Esophagus squamous epithelium (tissue), 5 donors: ENCODE data around the gene ELMO1. TPM values are rescaled to one million over a fixed set of nuclear protein-coding genes. Genes with fewer than 3 reads are reported as not detected.

ENCODE experiments used
- DNase-seq: peaks from one replicate; lab custom pipeline; 2025; lab: John Stamatoyannopoulos, UW
- H3K27ac ChIP-seq, 4 donors: fragments of 200-600 bp; sonication (generic); one replicate each; pipeline ENCODE4 v1.5.1; 2016 to 2019; ENCODE audit warnings: mild to moderate bottlenecking in 1 of 4
- H3K27me3 ChIP-seq, 4 donors: fragments of 200-600 bp; sonication (generic); 1 replicate in 3 of 4; 2 replicates in 1 of 4; pipeline versions ENCODE4 v1.5.1 to v1.6.0; 2017 to 2021; ENCODE audit warnings: antibody characterized with exemption in 1 of 4
- H3K36me3 ChIP-seq, 3 donors: fragments of 200-600 bp; sonication (generic); one replicate each; pipeline ENCODE4 v1.5.1; 2016 to 2019
- H3K4me1 ChIP-seq, 3 donors: fragments of 200-600 bp; sonication (generic); one replicate each; pipeline ENCODE4 v1.5.1; 2017 to 2019
- H3K4me3 ChIP-seq, 4 donors: fragments of 200-600 bp; sonication (generic); 1 replicate in 3 of 4; 2 replicates in 1 of 4; pipeline ENCODE4 v1.5.1; 2016 to 2019; ENCODE audit warnings: mild to moderate bottlenecking in 2 of 4, moderate library complexity in 1 of 4
- H3K9me3 ChIP-seq, 3 donors: fragments of 200-600 bp; sonication (generic); one replicate each; pipeline ENCODE4 v1.5.1; 2016 to 2019
- CTCF ChIP-seq, 6 experiments: fragments of 450-650 bp in 4 of 6; fragments of 200-600 bp in 2 of 6; sonication (generic) in 2 of 6; IDR thresholded peaks; one replicate each; pipeline ENCODE4 v1.5.1; 2016 to 2019; ENCODE audit warnings: antibody characterized with exemption in 6 of 6, mild to moderate bottlenecking in 4 of 6, moderate library complexity in 4 of 6
- POLR2A ChIP-seq, 4 donors: fragments of 450-650 bp; IDR thresholded peaks; one replicate each; pipeline ENCODE4 v1.6.1; 2017; ENCODE audit warnings: antibody characterized with exemption in 4 of 4, mild to moderate bottlenecking in 4 of 4, moderate library complexity in 3 of 4
- WGBS, 2 donors: methylation state at CpG; one replicate each; pipeline ENCODE4 v1.1.5; 2018; 5-methylcytosine and 5-hydroxymethylcytosine counted together
- intact Hi-C: fragments of 100-400 bp; cut with DNase I; formaldehyde crosslinking; loops from one replicate; pipeline ENCODE4 v1.15.0; 2022
- total RNA-seq, 4 donors: library from RNA; depleted of rRNA; stranded (reverse); fragments of >200 nt; gene quantifications; one replicate each; pipeline ENCODE4 v1.1.0, GENCODE V29; 2016
- donor health status: DM: yes; HTN: yes; CAD: no.

Gene ELMO1
- total RNA-seq, 4 donors from 2014 or later, result 0.68 to 36.6 (median 11.8) TPM

GRCh38 chr7:37480041-37481031, 31.7 kb upstream of the ELMO1 start:
- intact Hi-C loops, result no loop called here
- peak overlapping the region in 3 of 4 donors; percentile 25 to 55 (median 31) for H3K27ac ChIP-seq
- WGBS, 2 donors, result 50 to 63% methylated on average over 10 to 11 of the region's 11 CpGs

DNA sequence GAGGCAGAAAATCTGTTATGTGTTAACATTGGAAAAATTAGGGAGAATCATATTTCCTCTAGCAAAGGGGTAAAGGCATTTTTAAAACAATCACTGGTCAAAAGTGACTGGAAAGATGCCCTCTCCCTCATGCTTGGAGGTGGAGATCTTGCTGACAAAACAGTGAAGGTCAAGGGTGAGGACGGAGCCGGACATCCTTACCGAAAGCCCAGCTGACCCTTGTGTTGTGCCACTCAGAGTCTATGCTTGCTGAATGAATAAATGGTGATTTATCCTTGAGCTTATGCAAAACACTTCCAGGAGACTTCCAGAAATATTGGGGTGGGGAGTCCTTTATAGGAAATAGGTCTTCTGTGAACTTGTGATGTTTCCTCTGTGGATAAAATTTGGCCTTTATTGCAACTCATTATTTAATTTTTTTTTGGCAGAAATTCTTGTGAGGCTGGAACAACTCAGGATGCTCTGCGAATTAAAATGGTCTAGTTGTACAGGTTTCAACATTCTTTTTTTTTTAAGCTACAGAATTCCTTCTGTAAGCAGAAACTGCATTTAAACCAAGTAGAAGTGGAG, 28.3 kb upstream of the ELMO1 start:
- intact Hi-C loops, result no loop called here
- 52 to 56% methylated on average over 4 of the region's 4 CpGs for WGBS, 2 donors

More at GRCh38 chr7:37480041-37481031, 31.7 kb upstream of the ELMO1 start:
- Histone ChIP-seq H3K9me3 (no peaks in the 10 kb centered on the region), H3K27me3 (no peaks in the 10 kb centered on the region), H3K36me3 (no peaks in the 10 kb centered on the region), H3K4me3 (no peak overlapping the region), H3K4me1 (peaks cover 0 to 4% (median 0%) of the 10 kb centered on the region in 3 donors)
- TF ChIP-seq CTCF (IDR thresholded peaks at IDR 0.05), result no peak
- no peak for TF ChIP-seq POLR2A (IDR thresholded peaks at IDR 0.05)
- DNase-seq, result no peak

DNA sequence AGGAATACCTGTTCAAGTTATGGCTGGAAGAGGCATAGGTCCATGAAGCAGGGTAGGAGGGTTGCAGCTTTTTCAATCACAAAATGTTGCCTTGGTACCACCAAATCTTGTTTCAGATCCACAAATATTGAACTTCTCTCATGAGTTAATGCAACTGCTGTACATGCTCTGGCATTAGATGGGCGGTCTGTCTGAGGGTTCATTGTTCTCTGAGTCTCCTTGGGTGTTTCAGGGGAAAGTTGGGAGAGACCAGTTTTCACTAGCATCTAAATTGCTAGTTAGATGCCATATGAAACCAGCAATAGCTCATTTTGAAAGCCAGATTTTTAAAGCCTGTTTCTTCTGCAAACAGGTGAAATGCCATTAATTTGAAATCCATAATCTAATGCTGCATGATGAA, 27.8 kb upstream of the ELMO1 start:
- TF ChIP-seq CTCF (IDR thresholded peaks at IDR 0.05) (no peak), POLR2A (IDR thresholded peaks at IDR 0.05) (no peak)
- Histone ChIP-seq H3K9me3 (no peaks in the 10 kb centered on the region), H3K4me3 (no peak overlapping the region), H3K27me3 (no peaks in the 10 kb centered on the region), H3K4me1 (peaks cover 0 to 4% (median 0%) of the 10 kb centered on the region in 3 donors), H3K27ac (no peak overlapping the region), H3K36me3 (no peaks in the 10 kb centered on the region)
- 44 to 83% methylated on average over 1 of the region's 1 CpG for WGBS, 2 donors
- intact Hi-C loops, result no loop called here
- no peak for DNase-seq

More for the DNA sequence above, 28.3 kb upstream of the ELMO1 start:
- Histone ChIP-seq H3K27ac (no peak overlapping the region), H3K4me1 (peaks cover 0 to 4% (median 0%) of the 10 kb centered on the region in 3 donors), H3K36me3 (no peaks in the 10 kb centered on the region), H3K9me3 (no peaks in the 10 kb centered on the region), H3K4me3 (no peak overlapping the region), H3K27me3 (no peaks in the 10 kb centered on the region)
- DNase-seq, result no peak
- no peak for TF ChIP-seq CTCF (IDR thresholded peaks at IDR 0.05)
- no peak for TF ChIP-seq POLR2A (IDR thresholded peaks at IDR 0.05)

DNA sequence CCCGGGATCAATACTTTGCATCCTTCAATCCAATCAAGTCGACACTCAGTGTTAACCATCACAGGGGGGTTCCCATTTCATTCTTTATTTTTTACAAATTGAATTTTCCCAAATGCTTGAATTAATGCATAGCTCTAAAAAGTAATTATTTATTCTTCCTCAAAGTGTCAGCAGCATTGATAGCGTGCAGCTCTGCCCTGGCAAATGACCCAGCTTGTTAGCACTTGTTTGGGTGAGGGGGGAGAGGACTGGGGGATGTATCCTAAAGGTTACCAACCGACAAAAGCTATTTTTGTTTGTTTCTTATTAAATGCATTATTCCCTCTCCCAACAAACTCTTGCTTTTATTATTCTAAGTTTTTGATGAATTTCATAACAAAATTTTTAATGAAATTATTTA, 27.0 kb upstream of the ELMO1 start:
- no peaks in the 10 kb centered on the region for H3K9me3 ChIP-seq
- H3K4me1 ChIP-seq, result peaks cover 0 to 4% (median 0%) of the 10 kb centered on the region in 3 donors
- H3K27ac ChIP-seq, result no peak overlapping the region
- intact Hi-C loops, result no loop called here
- H3K27me3 ChIP-seq, result no peaks in the 10 kb centered on the region
- no peak overlapping the region for H3K4me3 ChIP-seq
- no peak for TF ChIP-seq CTCF (IDR thresholded peaks at IDR 0.05)
- no peak for TF ChIP-seq POLR2A (IDR thresholded peaks at IDR 0.05)
- 47 to 52% methylated on average over 4 of the region's 4 CpGs for WGBS, 2 donors
- H3K36me3 ChIP-seq, result no peaks in the 10 kb centered on the region
- DNase-seq, result no peak

DNA sequence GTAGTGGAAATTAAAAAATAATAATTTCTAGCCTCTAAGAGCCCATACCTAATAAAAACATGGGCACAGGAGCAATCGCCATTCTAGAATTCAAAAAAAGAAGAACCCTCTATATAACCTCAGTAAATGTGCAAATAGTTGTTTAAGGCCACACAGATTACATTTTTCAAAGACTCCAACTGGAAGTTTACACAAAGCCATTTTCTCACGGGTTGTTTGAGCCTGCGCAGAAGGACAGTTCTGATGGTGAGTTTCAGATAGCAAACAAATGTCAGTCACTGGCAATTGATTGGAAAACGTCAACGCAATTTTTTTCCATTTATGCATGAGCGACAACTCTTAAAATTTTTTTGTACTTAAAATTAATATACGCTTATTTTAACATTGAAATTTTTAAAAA, 23.0 kb upstream of the ELMO1 start:
- no peak overlapping the region for H3K27ac ChIP-seq
- intact Hi-C loops, result no loop called here
- H3K27me3 ChIP-seq, result no peaks in the 10 kb centered on the region
- no peaks in the 10 kb centered on the region for H3K4me1 ChIP-seq
- TF ChIP-seq POLR2A (IDR thresholded peaks at IDR 0.05) (no peak), CTCF (IDR thresholded peaks at IDR 0.05) (no peak)
- H3K36me3 ChIP-seq, result no peaks in the 10 kb centered on the region
- no peak for DNase-seq
- H3K4me3 ChIP-seq, result no peak overlapping the region
- 64 to 77% methylated on average over 7 of the region's 7 CpGs for WGBS, 2 donors
- H3K9me3 ChIP-seq, result no peaks in the 10 kb centered on the region
